ENCODE results near the gene SDHAF2.

The SDHAF2 gene

DNA sequence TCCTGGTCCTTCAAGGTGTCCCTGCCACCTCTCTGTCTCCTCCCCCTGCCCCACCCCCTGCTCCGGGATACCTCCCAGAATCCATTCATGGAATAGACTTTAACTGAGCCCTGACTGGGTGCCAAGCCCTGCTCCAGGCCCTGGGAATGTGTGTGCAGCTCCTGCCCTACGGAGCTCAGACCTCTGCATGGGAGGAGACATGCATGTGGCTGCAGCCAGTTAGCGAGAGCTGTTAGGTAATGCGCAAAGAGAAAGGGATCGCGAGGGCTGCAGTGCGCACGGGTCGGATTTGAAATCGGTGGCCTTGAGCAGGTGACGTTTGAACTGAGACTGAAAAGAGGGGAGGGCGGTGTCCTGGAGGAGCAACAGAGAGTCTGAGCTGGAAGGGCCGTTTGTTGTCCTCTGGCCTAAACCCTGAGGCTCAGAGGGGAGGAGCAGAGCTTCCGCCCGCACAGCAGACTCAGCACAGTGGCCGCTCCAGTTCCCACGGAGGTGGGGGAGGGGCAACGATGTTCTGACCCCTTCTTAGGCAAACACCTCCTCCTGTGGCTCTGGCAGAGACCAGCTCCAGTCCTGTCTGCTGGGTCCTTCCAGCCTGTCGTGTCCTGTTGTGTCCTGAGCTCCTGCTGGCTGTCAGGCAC, 58.8 kb downstream of the SDHAF2 start:
- Histone ChIP-seq H3K4me3 (ENCODE audit: low read length) (peak overlapping the region; percentile 44), H3K36me3 (ENCODE audit: insufficient read depth, low read depth, low read length) (no peaks in the 10 kb centered on the region), H3K4me1 (ENCODE audit: insufficient read depth, low read length) (peaks cover 13% of the 10 kb centered on the region; the same call in 1 of the 2 replicates), H3K27ac (ENCODE audit: low read length) (no peak overlapping the region), H3K9ac (ENCODE audit: low read depth, low read length) (peak overlapping the region; percentile 17; the same call in 1 of the 2 replicates), H3K9me3 (ENCODE audit: insufficient read depth, low read depth, low read length) (no peaks in the 10 kb centered on the region), H3K27me3 (ENCODE audit: insufficient read depth, low read length) (peaks cover 12% of the 10 kb centered on the region; the same call in 1 of the 2 replicates)

DNA sequence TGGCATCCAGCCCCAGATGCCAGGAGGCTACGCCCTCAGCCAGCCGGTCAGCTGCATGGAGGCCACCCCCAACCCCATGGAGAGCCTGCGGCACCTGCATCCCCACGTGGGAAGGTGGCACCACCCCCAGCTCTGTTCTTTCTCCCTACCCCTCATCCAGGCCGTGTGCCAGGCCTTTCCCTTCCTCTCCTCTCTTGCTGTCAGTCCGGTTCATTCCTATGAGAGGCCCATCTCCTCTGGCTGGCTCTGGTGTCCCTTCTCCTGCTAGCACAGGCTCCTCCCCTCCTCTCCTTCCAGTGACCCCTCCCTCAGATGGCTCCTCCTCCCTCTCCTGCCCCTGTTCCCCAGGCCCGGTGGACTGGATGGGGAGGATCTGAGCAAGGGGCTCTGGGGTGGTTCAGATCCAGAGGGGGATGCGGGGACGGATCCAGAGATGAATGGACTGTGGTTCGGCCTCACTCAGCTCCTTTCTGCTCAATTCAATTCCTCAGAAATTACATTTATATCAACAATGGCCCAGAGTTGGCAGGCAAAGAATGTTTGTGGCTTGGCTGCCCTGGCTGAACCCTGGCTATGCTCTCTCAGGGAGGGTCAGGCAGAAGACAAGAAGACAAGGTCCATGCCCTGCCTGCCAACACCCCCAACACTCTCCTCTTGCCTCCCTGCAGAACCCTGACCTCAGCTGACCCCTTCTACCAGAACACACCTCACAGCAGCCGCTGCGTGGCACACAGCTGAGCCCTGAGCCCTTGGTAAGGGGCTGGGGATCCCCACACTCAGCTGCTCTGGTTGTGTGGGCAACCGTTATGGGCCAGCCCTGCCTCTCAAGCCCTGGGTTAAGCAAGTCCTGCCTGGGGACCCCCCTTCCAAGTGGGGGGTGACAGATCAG, 60.2 kb downstream of the SDHAF2 start:
- Histone ChIP-seq H3K27ac (ENCODE audit: low read length) (no peak overlapping the region), H3K27me3 (ENCODE audit: insufficient read depth, low read length) (peaks cover 12% of the 10 kb centered on the region; the same call in 1 of the 2 replicates), H3K9ac (ENCODE audit: low read depth, low read length) (no peak overlapping the region), H3K9me3 (ENCODE audit: insufficient read depth, low read depth, low read length) (no peaks in the 10 kb centered on the region), H3K36me3 (ENCODE audit: insufficient read depth, low read depth, low read length) (no peaks in the 10 kb centered on the region), H3K4me1 (ENCODE audit: insufficient read depth, low read length) (peaks cover 13% of the 10 kb centered on the region; the same call in 1 of the 2 replicates), H3K4me3 (ENCODE audit: low read length) (no peak overlapping the region)

DNA sequence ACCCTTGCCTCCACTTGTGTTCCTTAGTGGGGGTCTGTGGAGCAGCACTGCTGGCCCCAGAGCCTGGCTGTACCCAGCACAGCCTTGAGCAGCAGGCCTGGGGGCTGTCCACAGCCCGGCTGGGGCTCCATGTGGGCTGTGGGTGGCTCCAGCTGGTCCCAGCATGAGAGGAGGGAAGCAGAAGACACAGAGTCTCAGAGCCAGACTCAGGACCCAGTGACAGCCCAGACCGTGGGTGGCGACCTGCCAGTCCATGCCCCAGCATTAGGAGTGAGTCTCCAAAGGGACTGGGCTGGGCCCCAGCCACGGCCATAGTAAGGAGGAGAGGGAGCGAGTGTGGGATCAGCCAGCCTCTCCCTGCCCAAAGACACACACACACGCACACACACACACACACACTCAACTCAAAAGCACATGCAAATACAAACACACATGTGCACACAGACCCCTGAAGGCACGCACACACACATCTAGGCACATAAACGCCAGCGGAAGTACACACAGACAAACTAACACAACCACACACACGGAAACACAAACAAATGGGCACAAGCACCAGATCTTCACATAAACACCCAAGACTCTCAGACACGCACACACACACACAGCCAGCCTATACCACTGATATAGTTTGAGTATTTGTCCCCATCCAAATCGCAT, 61.9 kb downstream of the SDHAF2 start:
- no peak overlapping the region for H3K9ac ChIP-seq (ENCODE audit: low read depth, low read length)
- no peaks in the 10 kb centered on the region for H3K9me3 ChIP-seq (ENCODE audit: insufficient read depth, low read depth, low read length)
- no peak overlapping the region for H3K27ac ChIP-seq (ENCODE audit: low read length)
- no peak overlapping the region for H3K4me3 ChIP-seq (ENCODE audit: low read length)
- H3K36me3 ChIP-seq (ENCODE audit: insufficient read depth, low read depth, low read length): no peaks in the 10 kb centered on the region
- H3K4me1 ChIP-seq (ENCODE audit: insufficient read depth, low read length): peaks cover 13% of the 10 kb centered on the region; the same call in 1 of the 2 replicates
- peaks cover 12% of the 10 kb centered on the region; the same call in 1 of the 2 replicates for H3K27me3 ChIP-seq (ENCODE audit: insufficient read depth, low read length)

DNA sequence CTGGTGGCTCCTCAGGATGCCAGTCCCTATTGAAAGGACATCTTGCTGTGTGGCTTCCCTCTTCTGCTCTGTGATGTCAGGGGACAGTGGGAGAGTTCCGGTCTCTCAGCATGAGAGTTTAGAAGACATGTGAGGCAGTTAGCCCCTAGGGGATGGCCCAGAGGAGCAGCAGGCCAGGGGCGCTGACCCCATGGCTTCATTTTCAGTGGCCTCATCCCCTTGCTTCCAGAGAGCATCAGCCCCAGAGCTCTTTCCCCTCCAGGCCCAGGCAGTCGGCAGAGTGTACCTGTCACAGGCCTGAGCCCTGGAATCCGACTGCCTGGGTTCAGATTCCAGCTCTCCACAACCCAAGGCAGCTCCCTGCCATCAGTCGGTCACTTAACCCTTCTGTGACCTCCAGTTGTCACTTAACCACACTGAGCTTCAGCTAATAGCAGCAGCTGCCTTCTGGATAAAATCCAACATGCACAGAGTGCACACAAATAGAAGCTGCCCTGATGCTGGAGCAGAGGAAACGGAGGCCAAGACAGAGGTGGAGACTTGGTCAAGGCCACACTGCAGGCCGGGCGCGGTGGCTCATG, 64.5 kb downstream of the SDHAF2 start:
- Histone ChIP-seq H3K9me3 (ENCODE audit: insufficient read depth, low read depth, low read length) (no peaks in the 10 kb centered on the region), H3K4me1 (ENCODE audit: insufficient read depth, low read length) (peaks cover 5% of the 10 kb centered on the region; the same call in 1 of the 2 replicates), H3K9ac (ENCODE audit: low read depth, low read length) (no peak overlapping the region), H3K27ac (ENCODE audit: low read length) (no peak overlapping the region), H3K36me3 (ENCODE audit: insufficient read depth, low read depth, low read length) (no peaks in the 10 kb centered on the region), H3K27me3 (ENCODE audit: insufficient read depth, low read length) (peaks cover 12% of the 10 kb centered on the region; the same call in 1 of the 2 replicates), H3K4me3 (ENCODE audit: low read length) (no peak overlapping the region)

DNA sequence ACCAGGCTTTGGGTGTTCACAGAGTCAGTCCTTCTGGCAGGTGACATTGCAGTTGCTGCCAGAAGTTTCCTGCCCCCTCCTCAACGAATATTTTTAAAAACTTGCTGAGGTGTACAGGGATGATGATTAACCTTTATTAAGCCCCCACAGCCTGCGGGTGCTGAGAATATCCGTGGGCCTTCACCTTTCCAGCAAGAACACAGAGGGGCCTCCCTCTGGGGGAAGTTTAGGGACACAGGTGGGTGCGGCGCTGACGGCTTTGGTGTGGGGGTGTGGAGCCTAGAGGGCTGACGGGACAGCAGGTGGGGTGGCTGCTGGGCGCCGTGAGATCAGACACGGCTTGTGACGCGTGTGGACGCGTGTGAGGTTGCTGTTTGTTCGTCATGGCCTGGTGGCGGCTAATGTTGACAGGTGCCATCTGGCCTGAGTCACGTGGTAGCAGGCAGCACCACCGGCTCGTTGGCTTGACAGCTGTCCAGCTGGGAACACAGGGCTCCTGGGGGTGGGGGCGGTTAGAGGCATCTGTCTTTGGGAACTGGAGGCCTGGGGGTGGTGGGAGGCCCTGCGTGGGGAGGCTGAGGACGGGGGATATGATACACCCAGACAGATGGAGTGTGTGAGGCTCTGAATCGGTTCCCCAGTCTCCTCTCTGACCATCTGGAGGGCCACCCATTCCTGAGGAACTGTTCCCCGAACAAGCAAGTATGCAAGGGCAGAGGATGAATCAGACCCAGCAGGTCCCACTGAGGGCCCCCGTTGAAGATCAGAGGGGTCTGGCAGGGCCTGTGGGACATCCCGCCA, 66.1 kb downstream of the SDHAF2 start:
- Histone ChIP-seq H3K4me1 (ENCODE audit: insufficient read depth, low read length) (peaks cover 10% of the 10 kb centered on the region; the same call in 1 of the 2 replicates), H3K27ac (ENCODE audit: low read length) (no peak overlapping the region), H3K9ac (ENCODE audit: low read depth, low read length) (no peak overlapping the region), H3K27me3 (ENCODE audit: insufficient read depth, low read length) (peaks cover 9% of the 10 kb centered on the region), H3K36me3 (ENCODE audit: insufficient read depth, low read depth, low read length) (no peaks in the 10 kb centered on the region), H3K4me3 (ENCODE audit: low read length) (no peak overlapping the region), H3K9me3 (ENCODE audit: insufficient read depth, low read depth, low read length) (no peaks in the 10 kb centered on the region)

Data from iPS-20b (cell line).